NCI-H2171 (cell line): ENCODE measurements around the gene HS3ST4.

ENCODE experiments used
- DNase-seq: peaks from one replicate; lab custom pipeline; 2025; lab: John Stamatoyannopoulos, UW

The HS3ST4 gene

DNA sequence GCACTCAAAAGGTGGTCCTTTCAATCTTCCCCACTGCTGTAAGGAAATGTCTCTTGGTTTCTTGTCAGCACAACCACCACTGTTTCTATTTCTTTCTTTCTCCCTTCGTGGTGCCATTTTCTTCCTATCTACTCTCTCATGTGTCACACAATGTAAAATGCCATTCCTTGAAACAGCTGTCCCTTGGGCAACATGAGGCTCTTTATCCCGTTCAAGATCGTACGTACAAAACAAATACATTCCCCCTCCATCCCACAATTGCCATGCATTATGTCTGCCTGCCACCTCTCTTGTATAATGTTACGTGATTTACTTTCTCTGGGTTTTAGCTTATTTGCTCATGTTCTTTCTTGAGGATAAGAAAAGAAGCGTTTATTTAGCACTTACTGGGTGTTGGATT, 410.6 kb downstream of the HS3ST4 start:
- DNase-seq = no peak

GRCh38 chr16:26108836-26109505, 417.2 kb downstream of the HS3ST4 start:
- no peak for DNase-seq

DNA sequence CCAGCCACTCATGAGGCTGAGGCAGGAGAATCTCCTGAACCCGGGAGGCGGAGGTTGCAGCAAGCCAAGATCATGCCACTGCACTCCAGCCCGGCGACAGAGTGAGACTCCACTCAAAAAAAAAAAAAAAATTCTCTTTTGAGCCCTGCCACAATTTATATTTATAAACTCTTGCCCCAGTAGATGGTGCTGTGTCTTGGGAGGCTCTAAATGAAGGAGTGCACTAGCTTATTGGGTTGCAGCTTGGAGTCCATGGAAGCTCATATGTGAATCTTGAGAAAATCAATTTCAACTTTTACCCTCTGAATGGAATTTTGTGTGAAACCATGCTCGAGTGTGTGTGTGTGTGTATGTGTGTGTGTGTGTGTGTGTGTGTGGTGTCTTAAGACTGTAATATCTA, 420.1 kb downstream of the HS3ST4 start:
- DNase-seq = no peak

GRCh38 chr16:26118575-26118974, 426.8 kb downstream of the HS3ST4 start:
- DNase-seq = no peak

GRCh38 chr16:26120729-26121128, 429.0 kb downstream of the HS3ST4 start:
- DNase-seq = no peak

DNA sequence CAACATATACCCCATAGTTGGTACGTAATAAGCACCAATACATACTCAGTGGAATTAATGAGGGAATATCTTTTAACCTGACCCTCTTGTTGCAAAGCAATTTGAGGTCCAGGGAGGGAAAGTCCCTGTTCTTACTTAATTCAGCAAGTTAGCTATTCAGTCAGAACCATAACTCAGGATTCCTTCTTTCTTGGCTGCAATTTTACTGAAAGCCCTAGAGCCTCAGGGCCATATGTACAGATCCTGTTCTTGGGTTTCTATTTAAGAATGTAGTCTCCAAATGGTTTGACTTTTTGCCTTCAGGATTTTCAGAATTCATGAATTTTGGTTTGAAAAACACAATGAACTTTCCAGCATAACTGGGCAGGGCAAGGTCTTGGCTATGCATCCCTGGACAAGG, 436.5 kb downstream of the HS3ST4 start:
- no peak for DNase-seq

GRCh38 chr16:26129997-26130396, 438.2 kb downstream of the HS3ST4 start:
- DNase-seq = no peak

GRCh38 chr16:26133416-26134093, 441.8 kb downstream of the HS3ST4 start:
- DNase-seq = no peak

- no peak for DNase-seq
Measured at GRCh38 chr16:26134588-26134987, 442.8 kb downstream of the HS3ST4 start.

DNA sequence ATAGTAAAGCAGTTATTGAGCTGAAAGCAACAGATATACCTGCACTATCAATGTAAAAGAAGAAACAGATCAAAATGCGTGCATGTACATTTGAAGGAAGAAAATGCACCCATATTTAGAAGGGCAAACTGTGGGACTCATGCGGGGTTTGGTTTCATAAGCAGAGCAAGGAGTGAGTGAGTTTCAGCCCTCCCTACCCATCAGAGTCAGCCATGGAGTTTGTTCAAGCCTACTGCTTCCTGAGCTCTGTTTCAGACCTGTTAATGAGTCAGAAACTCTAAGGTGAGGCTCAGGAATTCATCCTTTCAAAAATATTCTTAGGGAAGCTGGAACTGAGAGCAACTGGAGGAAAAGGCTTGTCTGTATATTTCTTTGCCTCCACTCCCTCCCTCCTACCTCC, 446.2 kb downstream of the HS3ST4 start:
- DNase-seq = no peak

DNA sequence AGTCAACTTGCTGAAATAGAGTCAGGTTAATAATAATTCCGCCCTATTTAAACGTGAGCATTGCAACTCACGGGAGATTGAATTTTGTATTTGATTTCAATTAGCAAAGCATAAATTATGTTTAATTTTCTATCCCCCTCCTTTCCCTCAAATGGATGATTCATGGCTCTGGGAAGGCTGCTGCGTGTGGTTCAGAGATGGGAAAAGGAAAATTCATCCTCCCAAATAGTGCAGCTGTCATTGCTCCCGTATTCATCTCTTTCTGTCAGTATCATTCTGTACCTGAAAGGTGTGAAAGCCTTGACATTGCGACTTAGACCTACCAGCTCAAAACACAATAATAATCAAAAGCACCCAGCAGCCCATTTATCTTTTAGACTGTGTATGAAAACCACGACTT, 447.3 kb downstream of the HS3ST4 start:
- DNase-seq = no peak

DNA sequence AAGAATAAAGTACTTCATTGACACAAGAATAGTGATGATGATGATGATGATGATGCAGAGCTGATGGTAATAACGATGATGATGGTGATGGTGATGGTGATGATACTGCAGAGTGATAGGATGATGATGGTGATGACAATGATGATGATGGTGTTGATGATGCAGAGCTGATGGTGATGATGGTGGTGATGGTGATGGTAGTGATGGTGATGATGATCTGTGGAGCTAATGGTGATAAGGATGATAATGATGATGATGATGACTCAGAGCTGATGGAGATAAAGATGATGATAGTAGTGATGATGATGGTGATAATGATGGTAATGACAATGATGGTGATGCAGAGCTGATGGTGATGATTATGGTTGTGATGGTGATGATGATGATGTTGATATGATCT, 448.1 kb downstream of the HS3ST4 start:
- no peak for DNase-seq

- no peak for DNase-seq
Measured at GRCh38 chr16:26149364-26150190, 457.8 kb downstream of the HS3ST4 start.

GRCh38 chr16:26155221-26155620, 463.5 kb downstream of the HS3ST4 start:
- DNase-seq = no peak

DNA sequence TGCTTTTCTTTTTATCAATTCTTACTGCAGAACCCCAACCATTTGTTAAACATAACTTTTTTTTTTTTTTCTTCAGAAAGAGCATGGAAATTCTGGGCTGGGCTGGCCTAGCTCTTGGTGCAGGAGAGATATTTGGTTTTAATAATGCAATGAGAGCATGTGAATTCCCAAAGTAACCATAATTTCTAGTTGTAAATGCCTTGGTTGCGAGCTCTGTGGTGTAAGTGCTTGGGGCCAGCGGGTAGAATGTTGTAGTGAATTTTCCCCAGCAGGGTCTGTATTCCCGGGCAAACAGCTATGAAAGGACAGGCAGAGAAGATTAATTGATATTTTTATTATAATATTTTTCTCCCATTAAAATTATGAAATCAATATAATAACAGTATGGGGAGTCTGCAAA, 465.6 kb downstream of the HS3ST4 start:
- no peak for DNase-seq

DNA sequence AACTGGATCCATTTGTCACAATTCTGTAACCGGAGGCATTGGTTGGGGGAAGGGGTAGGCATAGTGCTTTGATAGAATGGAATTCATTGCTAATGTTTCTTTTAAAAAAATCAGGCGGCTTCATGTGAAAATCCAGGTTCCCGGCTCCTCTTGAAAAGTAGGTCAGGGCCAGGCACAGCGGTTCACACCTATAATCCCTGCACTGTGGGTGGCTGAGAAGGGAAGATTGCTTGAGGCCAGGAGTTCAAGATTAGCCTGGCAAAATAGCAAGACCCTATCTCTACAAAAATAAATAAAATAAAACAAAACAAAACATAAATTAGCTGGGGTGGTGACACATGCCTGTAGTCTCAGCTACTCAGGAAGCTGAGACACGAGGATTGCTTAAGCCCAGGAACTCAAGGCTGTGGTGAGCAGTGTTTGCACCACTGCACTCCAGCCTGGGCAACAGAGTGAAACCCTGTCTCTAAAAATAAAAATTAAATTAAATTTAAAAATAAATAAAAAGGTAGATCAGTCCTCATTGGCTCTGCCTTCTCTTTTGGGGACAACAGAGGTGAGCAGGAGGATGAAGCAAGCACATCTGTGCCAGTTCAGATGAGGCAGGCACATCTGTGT, 466.5 kb downstream of the HS3ST4 start:
- DNase-seq = no peak

- DNase-seq = no peak
Measured at GRCh38 chr16:26161461-26162180, 469.9 kb downstream of the HS3ST4 start.

DNA sequence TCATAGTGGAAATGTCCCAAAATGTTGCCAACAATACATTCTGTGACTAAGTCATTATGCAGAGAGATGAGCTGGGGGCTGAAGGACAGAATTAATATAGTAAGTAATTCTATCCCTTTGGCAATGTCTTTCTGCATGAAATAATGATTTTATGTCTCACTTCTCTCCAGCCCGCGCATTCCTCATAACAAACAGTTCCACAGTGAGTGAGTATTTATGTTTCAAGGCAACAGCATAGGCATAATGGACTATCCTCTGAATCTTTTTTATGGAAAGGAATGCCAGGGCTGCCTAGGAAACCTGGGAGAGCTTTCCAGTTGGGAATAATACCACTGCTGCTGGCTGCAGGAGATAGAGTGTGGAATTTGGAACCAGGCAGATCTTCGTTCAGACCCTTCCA, 477.7 kb downstream of the HS3ST4 start:
- no peak for DNase-seq

DNA sequence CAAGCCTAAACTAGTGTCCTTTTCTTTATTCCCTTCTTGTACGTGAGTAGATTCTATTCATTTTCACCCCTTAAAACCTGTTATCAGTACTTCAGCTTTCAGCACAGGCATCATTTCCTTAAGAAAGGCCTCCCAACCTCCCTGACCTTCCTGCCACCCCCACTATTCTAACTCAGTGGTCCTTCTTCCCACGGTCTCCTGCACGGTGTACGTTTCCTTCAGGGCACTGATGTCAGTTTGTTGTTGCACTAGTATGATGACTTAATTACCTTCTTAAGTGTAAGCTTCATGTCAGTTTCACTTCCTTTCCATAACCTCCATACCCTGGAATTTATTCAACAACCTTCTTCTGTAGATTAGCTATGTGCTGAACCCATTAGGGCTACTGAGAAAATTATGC, 484.2 kb downstream of the HS3ST4 start:
- no peak for DNase-seq

DNA sequence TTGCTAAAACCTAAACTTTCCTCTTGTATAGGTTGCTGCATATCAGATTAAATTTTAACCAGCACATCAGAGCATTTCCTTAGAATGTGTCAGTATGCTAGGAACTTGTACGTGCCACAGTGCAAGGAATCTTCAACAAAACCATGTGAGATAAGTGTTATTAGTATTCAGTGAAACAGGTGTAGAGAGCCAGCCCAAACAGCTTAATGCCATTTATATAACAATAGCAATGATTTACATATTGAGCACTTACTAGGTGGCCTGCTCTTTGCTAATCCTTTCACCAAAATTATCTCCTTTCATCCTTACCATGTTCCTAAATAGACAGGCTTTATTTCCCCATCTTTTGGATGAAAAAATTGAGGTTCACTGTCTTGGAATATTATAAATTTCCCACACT, 485.7 kb downstream of the HS3ST4 start:
- no peak for DNase-seq

- no peak for DNase-seq
Measured at GRCh38 chr16:26178298-26178697, 486.5 kb downstream of the HS3ST4 start.

GRCh38 chr16:26186091-26186615, 494.4 kb downstream of the HS3ST4 start:
- no peak for DNase-seq
